ENCODE data around the gene PDGFA.

- no peak for TF ChIP-seq CTCF (optimal IDR thresholded peaks at IDR 0.05 in 1 of 3, IDR thresholded peaks at IDR 0.05 in 1 of 3, conservative IDR thresholded peaks at IDR 0.05 in 1 of 3; ENCODE audit: extremely low read depth in 1 of 3, insufficient read depth in 2 of 3, low read length in 3 of 3)
- TF ChIP-seq EZH2 (IDR thresholded peaks at IDR 0.05; ENCODE audit: low read length), result no peak
These were observed 53.8 kb downstream of the PDGFA start for GRCh38 chr7:465710-466400.
